Trophoblast cell (in vitro differentiated cells and primary cell): ENCODE results near the gene CTNNA3.

Experiments used
- DNase-seq, 2 donors: peaks; one replicate each; pipeline ENCODE4 v3.0.0-alpha.2; 2016
- H2AFZ ChIP-seq: 2 replicates; pipeline ENCODE4 v1.6.1; 2013; ENCODE audit warnings: low read length, moderate library complexity, mild to moderate bottlenecking; ENCODE audit not compliant: insufficient read depth, poor library complexity
- H2AK5ac ChIP-seq: 2 replicates; pipeline ENCODE4 v1.6.1; 2013; ENCODE audit warnings: mild to moderate bottlenecking, low read length
- H2BK120ac ChIP-seq: 2 replicates; pipeline ENCODE4 v1.6.1; 2013; ENCODE audit warnings: low read length, mild to moderate bottlenecking, moderate library complexity; ENCODE audit not compliant: insufficient read depth, poor library complexity
- H2BK12ac ChIP-seq: 2 replicates; pipeline ENCODE4 v1.6.1; 2013; ENCODE audit warnings: mild to moderate bottlenecking, low read length, moderate library complexity
- H2BK5ac ChIP-seq: 2 replicates; pipeline ENCODE4 v1.6.1; 2013; ENCODE audit warnings: low read length, low read depth, moderate library complexity, mild to moderate bottlenecking; ENCODE audit not compliant: poor library complexity
- H3K14ac ChIP-seq: 2 replicates; pipeline ENCODE4 v1.6.1; 2013; ENCODE audit warnings: mild to moderate bottlenecking, low read length
- H3K18ac ChIP-seq: 2 replicates; pipeline ENCODE4 v1.6.1; 2013; ENCODE audit warnings: mild to moderate bottlenecking, low read length
- H3K23ac ChIP-seq: 2 replicates; pipeline ENCODE4 v1.6.1; 2013; ENCODE audit warnings: low read length
- H3K27ac ChIP-seq: 2 replicates; pipeline ENCODE4 v1.5.1; 2013; ENCODE audit warnings: low read depth, mild to moderate bottlenecking, inconsistent platforms, low read length, moderate library complexity
- H3K27me3 ChIP-seq: 2 replicates; pipeline ENCODE4 v1.6.1; 2013; ENCODE audit warnings: inconsistent platforms, mild to moderate bottlenecking, low read length, moderate library complexity; ENCODE audit not compliant: insufficient read depth
- H3K36me3 ChIP-seq, 2 experiments: 1 replicate in 1 of 2; 2 replicates in 1 of 2; pipeline ENCODE4 v1.6.1; 2013; ENCODE audit warnings: low read length in 2 of 2, mild to moderate bottlenecking in 2 of 2, moderate library complexity in 1 of 2; ENCODE audit not compliant: insufficient read depth in 2 of 2, control insufficient read depth in 1 of 2
- H3K4ac ChIP-seq: 2 replicates; pipeline ENCODE4 v1.6.1; 2013; ENCODE audit warnings: low read depth, mild to moderate bottlenecking, low read length, moderate library complexity
- H3K4me1 ChIP-seq, 2 experiments: 1 replicate in 1 of 2; 2 replicates in 1 of 2; pipeline ENCODE4 v1.6.1; 2013; ENCODE audit warnings: low read length in 2 of 2, mild to moderate bottlenecking in 2 of 2, moderate library complexity in 1 of 2; ENCODE audit not compliant: insufficient read depth in 2 of 2, control insufficient read depth in 1 of 2
- H3K4me2 ChIP-seq: 2 replicates; pipeline ENCODE4 v1.6.1; 2013; ENCODE audit warnings: inconsistent platforms, mild to moderate bottlenecking, low read length, moderate library complexity
- H3K4me3 ChIP-seq: 2 replicates; pipeline ENCODE4 v1.5.1; 2013; ENCODE audit warnings: mild to moderate bottlenecking, low read depth, low read length, inconsistent platforms
- H3K79me1 ChIP-seq: one replicate; pipeline ENCODE4 v1.6.1; 2013; ENCODE audit warnings: low read length
- H3K79me2 ChIP-seq: 2 replicates; pipeline ENCODE4 v1.6.1; 2013; ENCODE audit warnings: low read length, mild to moderate bottlenecking; ENCODE audit not compliant: control insufficient read depth, insufficient read depth, poor library complexity
- H3K9ac ChIP-seq: 2 replicates; pipeline ENCODE4 v1.6.1; 2013; ENCODE audit warnings: mild to moderate bottlenecking, low read length
- H3K9me3 ChIP-seq: 2 replicates; pipeline ENCODE4 v1.6.1; 2013; ENCODE audit warnings: low read depth, mild to moderate bottlenecking, control low read depth, inconsistent platforms, low read length; ENCODE audit not compliant: insufficient read depth
- H4K12ac ChIP-seq: 2 replicates; pipeline ENCODE4 v1.6.1; 2013; ENCODE audit warnings: low read depth, mild to moderate bottlenecking, low read length, moderate library complexity
- H4K8ac ChIP-seq: 2 replicates; pipeline ENCODE4 v1.6.1; 2013; ENCODE audit warnings: low read depth, mild to moderate bottlenecking, low read length, moderate library complexity
- H4K91ac ChIP-seq: one replicate; pipeline ENCODE4 v1.6.1; 2013; ENCODE audit warnings: low read depth, mild to moderate bottlenecking, low read length, moderate library complexity
- WGBS: extraction: QIAGEN DNeasy Blood & Tissue Kit; methylation state at CpG from one replicate; pipeline ENCODE4 v1.1.7; 2013; ENCODE audit warnings: missing lambda C conversion rate; ENCODE audit not compliant: insufficient read length, insufficient coverage; ENCODE audit errors: extremely low coverage; 5-methylcytosine and 5-hydroxymethylcytosine counted together

Gene CTNNA3

GRCh38 chr10:67088036-67088435 is 608.0 kb downstream of the CTNNA3 start:
- no peak overlapping the region for H3K4me3 ChIP-seq
- H3K79me1 ChIP-seq, result no peaks in the 10 kb centered on the region
- H3K36me3 ChIP-seq, result no peaks in the 10 kb centered on the region
- H3K27me3 ChIP-seq, result no peaks in the 10 kb centered on the region
- no CpG with 5 or more reads among the region's 1 CpG for WGBS
- no peak for DNase-seq
- no peak overlapping the region for H3K4me2 ChIP-seq
- no peak overlapping the region for H2AFZ ChIP-seq
- H2AK5ac ChIP-seq, result no peak overlapping the region
- no peak overlapping the region for H3K27ac ChIP-seq
- H3K9ac ChIP-seq, result no peak overlapping the region
- no peak overlapping the region for H2BK120ac ChIP-seq
- H3K23ac ChIP-seq, result no peak overlapping the region
- no peak overlapping the region for H3K18ac ChIP-seq
- H3K79me2 ChIP-seq, result no peaks in the 10 kb centered on the region
- no peak overlapping the region for H2BK5ac ChIP-seq
- no peak overlapping the region for H3K14ac ChIP-seq
- no peak overlapping the region for H2BK12ac ChIP-seq
- no peaks in the 10 kb centered on the region for H3K4me1 ChIP-seq
- H4K12ac ChIP-seq, result no peak overlapping the region
- no peak overlapping the region for H3K4ac ChIP-seq
- H3K9me3 ChIP-seq, result no peaks in the 10 kb centered on the region
- H4K91ac ChIP-seq, result no peak overlapping the region
- no peak overlapping the region for H4K8ac ChIP-seq

GRCh38 chr10:67087135-67087425 is 608.9 kb downstream of the CTNNA3 start:
- no peak overlapping the region for H4K91ac ChIP-seq
- no peaks in the 10 kb centered on the region for H3K27me3 ChIP-seq
- no peaks in the 10 kb centered on the region for H3K4me1 ChIP-seq

GRCh38 chr10:67086327-67087134 is 609.5 kb downstream of the CTNNA3 start:
- no peak overlapping the region for H4K91ac ChIP-seq
- no CpG with 5 or more reads among the region's 2 CpGs for WGBS
- H3K4me3 ChIP-seq, result no peak overlapping the region
- no peak overlapping the region for H2BK5ac ChIP-seq
- H3K4me1 ChIP-seq, result no peaks in the 10 kb centered on the region
- no peak overlapping the region for H2BK120ac ChIP-seq
- no peak overlapping the region for H3K9ac ChIP-seq
- H2AK5ac ChIP-seq, result no peak overlapping the region
- no peak overlapping the region for H2AFZ ChIP-seq
- no peak overlapping the region for H2BK12ac ChIP-seq
- H3K4ac ChIP-seq, result no peak overlapping the region
- H3K79me2 ChIP-seq, result no peaks in the 10 kb centered on the region
- H4K8ac ChIP-seq, result no peak overlapping the region
- H3K23ac ChIP-seq, result no peak overlapping the region
- no peaks in the 10 kb centered on the region for H3K79me1 ChIP-seq
- H3K27ac ChIP-seq, result no peak overlapping the region
- H3K27me3 ChIP-seq, result no peaks in the 10 kb centered on the region
- no peak overlapping the region for H4K12ac ChIP-seq
- no peaks in the 10 kb centered on the region for H3K9me3 ChIP-seq
- H3K14ac ChIP-seq, result no peak overlapping the region
- H3K18ac ChIP-seq, result no peak overlapping the region
- DNase-seq, result no peak
- H3K36me3 ChIP-seq, result no peaks in the 10 kb centered on the region
- no peak overlapping the region for H3K4me2 ChIP-seq

More at GRCh38 chr10:67087135-67087425, 608.9 kb downstream of the CTNNA3 start:
- Histone ChIP-seq H4K8ac (no peak overlapping the region), H3K9me3 (no peaks in the 10 kb centered on the region), H4K12ac (no peak overlapping the region), H2AK5ac (no peak overlapping the region), H3K23ac (no peak overlapping the region), H3K36me3 (no peaks in the 10 kb centered on the region), H2BK5ac (no peak overlapping the region), H2AFZ (no peak overlapping the region), H3K27ac (no peak overlapping the region), H3K79me2 (no peaks in the 10 kb centered on the region), H3K4me3 (no peak overlapping the region), H3K4me2 (no peak overlapping the region), H2BK120ac (no peak overlapping the region), H2BK12ac (no peak overlapping the region), H3K14ac (no peak overlapping the region), H3K4ac (no peak overlapping the region), H3K18ac (no peak overlapping the region), H3K79me1 (no peaks in the 10 kb centered on the region), H3K9ac (no peak overlapping the region)
- no peak for DNase-seq

- Histone ChIP-seq H3K4me1 (no peaks in the 10 kb centered on the region), H3K23ac (no peak overlapping the region), H3K9me3 (no peaks in the 10 kb centered on the region), H3K27me3 (no peaks in the 10 kb centered on the region), H4K8ac (no peak overlapping the region), H2BK5ac (no peak overlapping the region), H3K14ac (no peak overlapping the region), H2AFZ (no peak overlapping the region), H2BK120ac (no peak overlapping the region), H3K4me3 (no peak overlapping the region), H2AK5ac (no peak overlapping the region), H3K9ac (no peak overlapping the region), H2BK12ac (no peak overlapping the region), H3K79me2 (no peaks in the 10 kb centered on the region), H3K4me2 (no peak overlapping the region), H4K12ac (no peak overlapping the region), H3K36me3 (no peaks in the 10 kb centered on the region), H3K79me1 (no peaks in the 10 kb centered on the region), H4K91ac (no peak overlapping the region), H3K18ac (no peak overlapping the region), H3K4ac (no peak overlapping the region), H3K27ac (no peak overlapping the region)
- DNase-seq, result no peak
- no CpG with 5 or more reads among the region's 4 CpGs for WGBS
Measured at GRCh38 chr10:67079126-67079525, 616.9 kb downstream of the CTNNA3 start.
